ENCODE data around the gene HMX3.
"Not testable (repeated sequence)": the region's sequence is repeated elsewhere in the genome, so short reads cannot be mapped to it uniquely, and the experiment has no call there.

HMX3 gene

GRCh38 chr10:123175389-123176387 is 39.9 kb downstream of the HMX3 start:
- no peak for DNase-seq (ENCODE audit: low read depth)

GRCh38 chr10:123178390-123178789 is 42.6 kb downstream of the HMX3 start:
- DNase-seq (ENCODE audit: low read depth) = not testable (repeated sequence)

GRCh38 chr10:123180101-123181090 is 44.6 kb downstream of the HMX3 start:
- no peak for DNase-seq (ENCODE audit: low read depth)

GRCh38 chr10:123183724-123184123 is 48.0 kb downstream of the HMX3 start:
- no peak for DNase-seq (ENCODE audit: low read depth)

GRCh38 chr10:123187781-123188180 is 52.0 kb downstream of the HMX3 start:
- DNase-seq (ENCODE audit: low read depth) = no peak
